GM18519 (cell line): ENCODE results near the gene UGT2A3.
"Not testable (repeated sequence)": the region's sequence is repeated elsewhere in the genome, so short reads cannot be mapped to it uniquely, and the experiment has no call there.

Experiments
- ATAC-seq: cut with Tn5 transposase; IDR thresholded peaks from one replicate; pipeline ENCODE4 v1.9.1; 2021; ENCODE audit warnings: mild to moderate bottlenecking, moderate library complexity; ENCODE audit not compliant: unreplicated experiment, low FRiP score

The UGT2A3 gene

DNA sequence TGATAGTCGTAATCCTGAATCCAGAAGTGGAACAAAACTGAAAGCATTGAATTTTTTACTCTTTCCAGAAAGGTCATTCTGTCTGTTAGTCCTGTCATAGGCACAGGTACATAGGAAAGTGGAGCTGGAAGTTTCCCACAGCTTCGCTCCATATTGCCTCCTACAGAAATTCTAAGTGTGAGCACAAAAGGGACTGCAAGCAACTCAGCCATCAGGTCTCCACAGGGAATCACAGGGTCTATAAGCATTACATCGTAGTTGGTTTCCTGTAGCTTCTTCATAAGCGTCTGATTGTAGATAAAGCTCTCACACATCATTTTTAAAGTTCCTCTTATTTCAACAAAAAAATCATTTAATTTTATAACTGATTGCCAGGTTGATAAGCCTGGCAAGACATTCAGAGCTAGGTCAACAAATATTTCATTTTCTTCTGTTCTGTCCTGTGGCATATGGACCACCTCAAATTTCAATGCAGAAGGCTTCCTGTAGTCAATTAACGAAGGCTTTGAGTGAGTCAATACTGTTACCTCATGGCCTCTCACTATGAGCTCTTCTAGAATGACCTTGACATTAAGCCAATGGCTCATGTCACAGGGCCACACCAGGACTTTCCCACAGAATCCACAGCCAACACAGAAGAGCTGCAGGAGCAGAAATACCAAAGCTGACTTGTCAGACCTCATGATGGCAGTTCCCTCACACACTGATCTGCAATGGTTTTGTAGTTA is at the start of gene UGT2A3:
TSS of gene UGT2A3 (minus strand) at position 727 of the 728 bp plus-strand sequence. CDS start at position 683, 44 bp downstream.
- no peak for ATAC-seq

DNA sequence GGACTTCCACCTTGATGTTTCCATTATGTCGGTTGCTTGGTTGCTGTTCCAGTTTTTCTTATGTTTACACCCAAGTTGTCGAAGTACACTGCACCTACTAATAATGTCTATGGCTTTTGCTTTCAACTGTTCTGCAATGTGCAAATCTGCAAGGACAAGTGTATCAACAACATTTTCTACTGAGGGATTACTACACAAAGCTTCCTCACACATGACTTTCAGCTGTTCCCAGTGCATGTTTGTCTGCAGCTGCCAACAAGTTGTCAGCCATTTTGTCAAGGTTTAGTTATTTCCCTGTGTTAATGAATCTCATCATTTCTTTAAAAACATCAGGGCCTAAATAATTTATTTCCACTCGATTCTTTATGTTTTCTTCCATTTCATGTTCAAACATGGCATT is 45.4 kb upstream of the UGT2A3 start:
- no peak for ATAC-seq

DNA sequence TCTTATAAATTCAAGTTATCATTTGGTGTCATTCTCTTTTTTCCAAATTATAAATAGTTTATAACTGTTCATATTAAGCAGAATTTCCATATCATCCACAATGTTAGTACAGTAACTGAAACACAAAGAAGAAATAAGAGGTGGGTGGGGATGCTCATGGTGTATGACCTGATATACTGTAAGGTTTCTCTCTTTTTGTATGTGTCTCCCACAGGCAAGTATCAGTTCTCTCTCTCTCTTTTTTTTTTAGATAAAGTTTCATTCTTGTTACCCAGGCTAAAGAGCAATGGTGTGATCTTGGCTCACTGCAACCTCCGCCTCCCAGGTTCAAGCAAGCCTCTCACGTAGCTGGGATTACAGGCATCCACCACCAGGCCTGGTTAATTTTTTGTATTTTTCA is 43.7 kb upstream of the UGT2A3 start:
- peak; percentile 61 for ATAC-seq

DNA sequence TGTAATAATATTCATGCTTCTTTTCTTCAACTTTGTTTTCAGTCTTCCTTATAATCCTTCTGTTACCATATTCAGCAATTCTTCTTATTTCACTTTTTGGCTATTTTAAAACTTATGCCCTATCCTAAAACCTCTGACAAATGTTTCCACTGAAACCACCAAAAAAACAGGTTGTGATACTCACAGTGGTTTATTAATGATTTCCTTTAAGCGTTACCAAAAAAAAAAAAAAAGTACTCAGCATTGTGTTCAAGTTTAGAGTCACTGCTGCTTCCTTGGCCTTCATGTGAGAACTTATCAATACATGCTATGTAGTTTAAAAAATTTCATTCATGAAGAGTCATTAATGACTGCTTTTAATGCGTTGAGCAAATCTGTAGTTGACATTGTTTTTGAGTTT is 35.4 kb upstream of the UGT2A3 start:
- ATAC-seq, result no peak

DNA sequence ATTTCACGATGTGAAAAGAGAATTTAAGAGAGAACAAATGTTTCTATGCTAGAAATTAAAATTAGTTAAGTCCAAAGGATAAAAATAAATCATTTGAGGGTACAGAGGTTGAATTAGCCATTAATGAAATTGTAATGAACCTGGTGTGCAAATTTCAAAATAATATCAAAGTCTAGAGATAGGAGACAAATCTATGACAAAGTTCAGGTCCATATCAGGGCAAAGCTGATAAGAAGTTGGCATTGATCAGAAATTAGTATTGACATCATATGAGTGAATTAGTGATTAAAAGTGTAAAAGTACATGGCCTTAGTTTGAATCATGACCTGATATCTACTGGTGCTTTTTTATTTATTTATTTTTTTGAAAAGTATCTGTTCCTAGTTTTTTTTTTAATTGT is 33.8 kb upstream of the UGT2A3 start:
- ATAC-seq, result no peak

- ATAC-seq, result no peak
Observed at GRCh38 chr4:68984947-68985346, 33.3 kb upstream of the UGT2A3 start.

DNA sequence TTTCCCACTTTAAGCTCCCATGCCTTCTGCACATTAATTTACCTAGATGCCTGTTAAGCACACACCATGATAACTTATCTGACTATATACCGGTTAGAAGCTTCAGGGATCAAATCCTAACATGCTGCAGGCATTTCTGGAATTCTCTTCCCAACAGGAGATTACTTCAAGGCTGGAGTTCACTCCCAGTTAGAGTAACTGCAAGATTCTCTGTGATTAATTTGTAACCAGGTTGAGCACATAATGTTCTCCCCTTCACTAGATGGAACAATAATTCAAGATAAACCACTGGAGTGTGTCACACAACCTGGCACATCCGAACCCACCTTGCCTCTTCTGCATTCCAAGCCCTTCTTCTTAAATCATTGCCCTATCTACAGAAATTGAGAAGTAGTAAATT is 11.8 kb upstream of the UGT2A3 start:
- ATAC-seq, result no peak

GRCh38 chr4:68962868-68963267 is 11.3 kb upstream of the UGT2A3 start:
- ATAC-seq, result no peak

- no peak for ATAC-seq
Observed at GRCh38 chr4:68960294-68961163, 8.9 kb upstream of the UGT2A3 start.

GRCh38 chr4:68959085-68959484 is 7.5 kb upstream of the UGT2A3 start:
- ATAC-seq, result not testable (repeated sequence)

DNA sequence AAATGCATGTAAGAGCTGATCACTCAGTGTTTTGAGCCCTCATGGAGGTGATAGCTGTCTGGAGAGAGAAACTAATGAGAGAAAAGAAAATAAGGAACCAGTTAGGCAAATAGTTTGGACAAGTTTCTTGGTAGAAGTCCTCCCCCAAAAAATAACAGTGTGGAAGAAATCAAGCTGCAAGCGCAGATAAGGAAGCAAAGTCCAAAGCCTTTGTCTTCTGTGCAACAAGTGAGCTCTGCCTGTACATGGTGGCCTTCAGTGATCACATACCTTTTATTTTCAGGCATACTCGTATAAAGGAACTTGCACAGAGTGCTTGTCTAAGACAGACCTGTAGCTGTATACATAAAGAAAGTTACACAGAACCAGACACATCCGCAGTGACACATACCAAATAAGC is 2.5 kb upstream of the UGT2A3 start:
- no peak for ATAC-seq

- ATAC-seq, result no peak
Observed at GRCh38 chr4:68953056-68953596, 1.5 kb upstream of the UGT2A3 start.

DNA sequence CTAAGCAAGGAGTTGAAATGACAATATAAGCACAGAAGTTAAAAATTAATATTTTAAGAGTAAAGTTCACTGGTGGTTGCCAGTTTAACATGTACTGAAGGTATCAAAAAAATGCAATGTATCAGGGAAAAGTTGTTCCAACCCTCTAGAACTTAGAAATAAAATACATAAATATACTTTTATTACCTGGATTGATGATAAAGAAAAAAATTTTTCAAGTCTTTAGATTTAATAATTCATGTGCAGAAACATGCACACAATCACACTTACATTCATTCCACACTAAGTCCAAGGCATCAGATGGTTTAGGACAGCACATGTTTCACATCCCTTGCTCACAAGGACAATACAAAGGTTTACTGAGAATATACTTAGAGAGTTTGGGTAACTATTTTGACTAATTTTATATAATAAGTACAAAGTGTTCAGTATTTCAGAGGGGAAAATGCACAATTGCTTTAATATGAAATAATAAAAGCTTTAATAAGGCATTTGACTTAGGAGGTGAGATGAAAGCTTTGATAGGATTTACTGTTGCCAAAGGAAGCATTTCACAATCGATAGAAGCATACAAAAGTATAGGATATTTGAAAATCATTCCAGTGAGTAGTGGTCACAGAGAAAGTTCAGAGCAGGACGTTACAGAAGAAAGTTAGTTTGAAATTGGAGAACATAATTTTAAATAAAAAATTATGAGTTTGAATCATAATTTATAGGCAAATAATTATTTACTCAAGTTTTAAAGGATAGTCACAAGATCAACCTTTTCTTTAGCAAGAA is 392 bp upstream of the UGT2A3 start:
- no peak for ATAC-seq

DNA sequence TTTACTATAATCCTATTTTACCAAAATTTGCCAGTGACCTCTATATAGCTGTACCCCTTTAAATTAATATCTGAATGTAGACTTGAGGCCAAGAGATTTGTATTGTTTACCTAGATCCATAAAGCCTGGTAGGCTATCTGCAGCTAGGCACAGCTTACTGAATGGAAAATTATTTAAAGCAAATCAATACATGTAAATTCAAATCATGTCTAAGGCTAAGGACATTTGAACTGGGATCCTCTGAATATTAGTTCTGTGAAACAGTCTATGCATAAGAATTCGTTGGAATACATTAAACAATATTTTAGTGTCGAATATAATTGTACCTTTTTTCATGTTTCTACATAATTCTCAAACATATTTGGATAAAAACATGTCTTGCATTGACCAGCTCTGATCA is 1.6 kb downstream of the UGT2A3 start:
- ATAC-seq, result no peak

DNA sequence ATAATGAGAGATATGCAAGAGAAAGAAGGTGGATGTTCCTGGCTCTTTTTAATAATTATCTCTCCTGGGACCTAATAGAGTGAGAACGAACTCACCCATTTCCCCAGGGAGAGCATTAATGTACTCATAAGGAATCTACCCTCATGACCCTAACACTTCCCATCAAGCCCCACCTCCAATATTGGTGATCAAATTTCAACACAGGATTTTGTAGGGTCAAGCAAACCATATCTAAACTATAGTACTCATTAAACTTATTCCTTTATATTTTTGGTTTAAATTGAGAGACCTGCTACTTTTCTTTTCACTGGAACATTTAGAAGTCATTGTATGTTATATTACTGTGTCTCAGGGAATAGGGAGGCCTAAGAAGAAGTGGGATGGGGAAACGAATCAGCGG is 2.6 kb downstream of the UGT2A3 start:
- ATAC-seq, result no peak

GRCh38 chr4:68948044-68948743 is 3.4 kb downstream of the UGT2A3 start:
- no peak for ATAC-seq

DNA sequence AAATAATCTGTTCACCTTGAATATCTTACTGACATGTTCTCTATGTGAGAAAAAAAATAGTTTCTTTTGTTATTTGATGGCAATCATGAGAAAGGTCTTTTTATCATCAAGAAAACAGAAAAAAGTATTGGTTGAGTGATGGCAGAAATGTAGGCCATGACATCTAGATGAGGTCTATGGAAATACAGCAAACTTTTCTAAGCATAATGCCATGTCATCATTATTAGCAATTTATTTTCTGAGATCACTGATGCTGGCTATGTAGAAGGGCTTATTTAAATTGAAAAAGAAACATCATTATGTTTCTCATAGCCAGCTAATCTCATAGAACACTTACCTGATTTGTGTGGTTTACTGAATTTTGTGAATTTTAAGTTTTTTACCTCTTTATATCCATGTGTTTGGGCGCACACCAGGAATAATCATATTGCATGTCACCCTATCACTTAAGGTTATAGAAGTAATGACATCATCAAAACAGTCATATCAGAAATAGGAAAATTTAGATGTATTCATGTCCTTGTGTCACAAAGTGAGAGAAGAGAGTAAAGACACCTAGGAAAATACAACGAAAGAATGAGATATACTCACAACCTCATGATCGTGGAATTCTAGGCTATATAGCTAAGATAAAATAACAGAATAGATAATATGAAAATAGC is 22.4 kb downstream of the UGT2A3 start:
- no peak for ATAC-seq

- no peak for ATAC-seq
Observed at GRCh38 chr4:68927165-68927564, 24.4 kb downstream of the UGT2A3 start.

- ATAC-seq, result not testable (repeated sequence)
Observed at GRCh38 chr4:68922202-68922601, 29.4 kb downstream of the UGT2A3 start.

DNA sequence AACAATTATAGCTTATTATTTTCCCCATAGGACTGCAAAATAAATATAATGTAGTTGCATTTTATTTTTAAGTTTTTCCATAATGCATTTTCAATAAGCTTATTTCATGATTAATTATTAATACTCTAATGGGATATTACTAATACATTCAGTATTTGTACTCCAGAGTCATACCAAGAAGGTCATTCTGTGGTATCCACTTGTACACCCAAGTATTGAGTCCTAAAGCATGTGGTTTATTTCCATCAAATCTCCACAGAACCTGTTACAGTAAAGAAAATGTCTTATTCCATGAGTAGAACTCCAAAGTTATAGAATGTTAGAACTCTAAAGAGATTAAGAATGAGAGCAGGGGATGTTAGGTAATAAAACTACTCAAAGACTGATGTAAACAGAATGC is 30.6 kb downstream of the UGT2A3 start:
- no peak for ATAC-seq
